Cardiac muscle cell (in vitro differentiated cells and primary cell): Measurements from ENCODE around the gene PAX5. TPM values are rescaled to one million over a fixed set of nuclear protein-coding genes. Genes with fewer than 3 reads are reported as not detected.

Source experiments
- DNase-seq, 2 donors: peaks; one replicate each; pipeline versions ENCODE4 v3.0.0 to v3.0.0-alpha.2; 2010 to 2017; ENCODE audit warnings: low read depth in 1 of 2, low spot score in 1 of 2
- H3K27ac ChIP-seq: fragments of 200-600 bp; sonication (generic); 2 replicates; pipeline ENCODE4 v1.5.1; 2016
- H3K27me3 ChIP-seq: fragments of 200-600 bp; sonication (generic); 2 replicates; pipeline ENCODE4 v1.6.0; 2016; ENCODE audit warnings: control low read depth
- H3K36me3 ChIP-seq: fragments of 200-600 bp; sonication (generic); 2 replicates; pipeline ENCODE4 v1.5.1; 2016; ENCODE audit warnings: control low read depth
- H3K4me1 ChIP-seq: fragments of 200-600 bp; sonication (generic); 2 replicates; pipeline ENCODE4 v1.8.1; 2017; ENCODE audit warnings: low read depth, mild to moderate bottlenecking, mixed run types
- H3K4me3 ChIP-seq: fragments of 200-600 bp; sonication (generic); 2 replicates; pipeline ENCODE4 v1.5.1; 2016; ENCODE audit warnings: mild to moderate bottlenecking
- H3K9me3 ChIP-seq: fragments of 200-600 bp; sonication (generic); 2 replicates; pipeline ENCODE4 v1.5.1; 2017; ENCODE audit warnings: low read depth, mild to moderate bottlenecking, control low read depth
- polyA plus RNA-seq: library from polyadenylated mRNA; unstranded; fragments of >200 nt; fragmentation: Nextera tagmentation; extraction: Ambion mirVana; gene quantifications from 2 replicates; pipeline ENCODE4 v1.2.1, GENCODE V29; 2016
- total RNA-seq: library from RNA; depleted of rRNA; stranded (reverse); fragments of >200 nt; gene quantifications from 2 replicates; pipeline ENCODE4 v1.2.3, GENCODE V29; 2016
- TF ChIP-seq, protein P1 (sequence below): IDR thresholded peaks from 2 replicates; pipeline ENCODE4 v1.5.1; 2012; ENCODE audit warnings: low read depth, mild to moderate bottlenecking, low read length

The PAX5 gene
- total and polyA plus RNA-seq, 2 experiments from 2014 or later: not detected

DNA sequence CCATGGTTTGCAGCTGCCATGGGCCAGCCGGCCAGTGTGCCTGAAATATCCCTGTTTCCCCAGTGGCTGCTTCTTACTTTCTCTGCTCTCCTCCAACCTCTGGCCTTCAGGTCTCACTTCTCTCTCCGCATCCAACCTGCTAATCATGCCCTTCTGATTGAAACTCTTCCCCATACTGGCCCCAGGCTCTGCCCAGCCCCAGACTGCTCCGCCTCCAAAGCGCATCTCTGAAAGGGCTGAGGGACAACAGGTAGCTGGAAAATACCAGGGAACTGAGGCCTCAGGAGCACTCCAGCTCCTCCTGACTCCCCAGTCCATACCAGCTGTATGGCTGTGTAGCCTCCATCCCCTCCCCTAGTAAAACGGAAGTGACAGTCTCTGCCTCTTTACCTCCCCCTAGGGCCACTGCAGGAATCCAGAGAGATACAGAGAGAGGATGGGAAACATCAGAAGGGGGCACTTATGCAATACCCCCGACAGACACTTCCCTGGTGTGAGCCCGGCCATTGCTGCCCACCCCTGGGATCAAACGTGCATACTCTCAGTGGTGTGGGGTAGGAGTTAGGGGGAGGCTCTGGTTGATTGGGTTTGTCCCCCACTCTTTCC, 34.2 kb downstream of the PAX5 start:
- H3K4me3 ChIP-seq: no peak overlapping the region
- no peaks in the 10 kb centered on the region for H3K4me1 ChIP-seq
- no peak overlapping the region for H3K27ac ChIP-seq
- TF ChIP-seq, protein P1, sequence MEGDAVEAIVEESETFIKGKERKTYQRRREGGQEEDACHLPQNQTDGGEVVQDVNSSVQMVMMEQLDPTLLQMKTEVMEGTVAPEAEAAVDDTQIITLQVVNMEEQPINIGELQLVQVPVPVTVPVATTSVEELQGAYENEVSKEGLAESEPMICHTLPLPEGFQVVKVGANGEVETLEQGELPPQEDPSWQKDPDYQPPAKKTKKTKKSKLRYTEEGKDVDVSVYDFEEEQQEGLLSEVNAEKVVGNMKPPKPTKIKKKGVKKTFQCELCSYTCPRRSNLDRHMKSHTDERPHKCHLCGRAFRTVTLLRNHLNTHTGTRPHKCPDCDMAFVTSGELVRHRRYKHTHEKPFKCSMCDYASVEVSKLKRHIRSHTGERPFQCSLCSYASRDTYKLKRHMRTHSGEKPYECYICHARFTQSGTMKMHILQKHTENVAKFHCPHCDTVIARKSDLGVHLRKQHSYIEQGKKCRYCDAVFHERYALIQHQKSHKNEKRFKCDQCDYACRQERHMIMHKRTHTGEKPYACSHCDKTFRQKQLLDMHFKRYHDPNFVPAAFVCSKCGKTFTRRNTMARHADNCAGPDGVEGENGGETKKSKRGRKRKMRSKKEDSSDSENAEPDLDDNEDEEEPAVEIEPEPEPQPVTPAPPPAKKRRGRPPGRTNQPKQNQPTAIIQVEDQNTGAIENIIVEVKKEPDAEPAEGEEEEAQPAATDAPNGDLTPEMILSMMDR: peak; percentile 5
- DNase-seq: no peak
- H3K9me3 ChIP-seq: no peaks in the 10 kb centered on the region
- H3K36me3 ChIP-seq: no peaks in the 10 kb centered on the region
- H3K27me3 ChIP-seq: peaks cover 74% of the 10 kb centered on the region

DNA sequence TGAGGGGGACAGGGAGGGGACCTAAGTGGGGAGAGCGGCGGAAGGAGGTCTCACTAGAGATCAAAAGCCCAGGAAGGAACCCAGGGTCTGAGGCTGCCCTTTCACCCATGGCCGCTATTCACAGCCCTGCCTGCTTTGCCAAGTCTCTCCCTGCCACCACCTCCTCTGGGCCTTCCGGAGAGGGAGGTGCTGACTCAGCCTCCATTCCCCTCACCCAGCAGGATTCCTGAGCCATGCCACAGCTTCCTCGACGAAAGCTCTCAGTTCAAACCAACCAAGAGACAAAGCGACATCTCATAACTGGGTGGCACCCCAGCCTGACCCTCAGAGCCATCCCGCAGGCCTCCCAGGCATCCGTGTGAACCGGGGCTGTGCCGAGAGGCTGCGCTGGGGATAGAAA, 36.7 kb downstream of the PAX5 start:
- H3K4me1 ChIP-seq: no peaks in the 10 kb centered on the region
- H3K9me3 ChIP-seq: no peaks in the 10 kb centered on the region
- DNase-seq: peak in 1 of 2 donors; percentile 23
- H3K4me3 ChIP-seq: no peak overlapping the region
- peaks cover 63% of the 10 kb centered on the region for H3K27me3 ChIP-seq
- no peaks in the 10 kb centered on the region for H3K36me3 ChIP-seq
- H3K27ac ChIP-seq: no peak overlapping the region
- TF ChIP-seq, protein P1: no peak

DNA sequence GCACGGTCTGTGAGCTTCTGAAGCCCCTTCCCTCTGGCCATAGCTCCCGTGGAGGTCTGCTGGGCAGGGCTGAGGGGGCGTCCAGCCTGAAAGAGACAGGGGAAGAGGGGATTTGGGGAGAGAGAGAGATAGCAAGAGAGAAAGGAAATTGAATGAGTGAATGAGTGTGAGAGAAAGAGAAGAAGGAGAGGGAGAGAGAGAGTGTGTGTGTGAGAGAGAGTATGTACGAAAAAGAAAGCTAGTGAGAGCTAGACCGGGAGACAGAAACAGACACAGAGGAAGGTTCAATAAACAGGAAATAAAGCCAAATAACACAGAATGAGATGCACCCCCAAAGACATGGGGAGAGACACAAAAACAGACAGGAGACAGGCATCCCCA, 37.4 kb downstream of the PAX5 start:
- Histone ChIP-seq H3K4me3 (no peak overlapping the region), H3K27ac (no peak overlapping the region), H3K27me3 (peaks cover 62% of the 10 kb centered on the region), H3K4me1 (no peaks in the 10 kb centered on the region), H3K9me3 (no peaks in the 10 kb centered on the region), H3K36me3 (no peaks in the 10 kb centered on the region)
- DNase-seq: no peak
- TF ChIP-seq, protein P1: no peak

DNA sequence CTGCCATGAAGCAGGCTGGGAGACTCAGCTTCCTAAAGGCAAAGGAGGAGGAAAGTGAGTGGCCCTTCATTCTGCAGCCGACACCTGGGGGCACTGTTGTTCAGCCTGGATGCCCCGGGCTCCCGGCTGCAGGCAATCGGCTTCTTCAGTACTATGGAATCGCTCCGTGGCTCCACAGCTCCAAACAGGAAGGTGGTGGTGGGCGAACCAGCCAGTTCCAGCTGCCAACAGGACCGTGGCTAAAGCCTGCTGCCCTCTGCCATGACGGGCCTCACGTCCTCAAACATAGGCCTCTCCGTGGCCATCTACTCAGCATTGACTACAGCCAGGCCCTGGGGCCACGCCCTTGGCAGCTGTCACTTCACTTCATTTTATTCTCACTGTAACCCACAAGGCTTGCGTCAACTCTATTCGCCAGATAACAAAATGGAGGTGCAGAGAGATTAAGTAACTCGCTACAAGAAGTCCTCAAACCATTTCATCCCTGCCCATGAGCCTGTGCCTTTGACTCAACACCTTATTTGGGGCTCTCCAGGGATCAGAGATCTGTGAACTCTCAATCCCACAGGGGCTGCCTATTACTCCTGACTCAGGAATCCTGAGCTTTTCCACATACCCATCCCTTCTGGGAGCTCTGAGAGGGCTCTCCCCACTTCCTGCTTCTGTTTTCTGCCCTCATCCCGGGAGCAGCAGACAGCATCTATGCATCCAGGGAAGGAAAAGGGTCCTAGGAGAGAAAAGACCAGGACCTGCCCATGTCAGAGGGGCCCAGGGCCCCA, 38.0 kb downstream of the PAX5 start:
- Histone ChIP-seq H3K4me3 (no peak overlapping the region), H3K27me3 (peaks cover 60% of the 10 kb centered on the region)
- TF ChIP-seq, protein P1: peak; percentile 83

DNA sequence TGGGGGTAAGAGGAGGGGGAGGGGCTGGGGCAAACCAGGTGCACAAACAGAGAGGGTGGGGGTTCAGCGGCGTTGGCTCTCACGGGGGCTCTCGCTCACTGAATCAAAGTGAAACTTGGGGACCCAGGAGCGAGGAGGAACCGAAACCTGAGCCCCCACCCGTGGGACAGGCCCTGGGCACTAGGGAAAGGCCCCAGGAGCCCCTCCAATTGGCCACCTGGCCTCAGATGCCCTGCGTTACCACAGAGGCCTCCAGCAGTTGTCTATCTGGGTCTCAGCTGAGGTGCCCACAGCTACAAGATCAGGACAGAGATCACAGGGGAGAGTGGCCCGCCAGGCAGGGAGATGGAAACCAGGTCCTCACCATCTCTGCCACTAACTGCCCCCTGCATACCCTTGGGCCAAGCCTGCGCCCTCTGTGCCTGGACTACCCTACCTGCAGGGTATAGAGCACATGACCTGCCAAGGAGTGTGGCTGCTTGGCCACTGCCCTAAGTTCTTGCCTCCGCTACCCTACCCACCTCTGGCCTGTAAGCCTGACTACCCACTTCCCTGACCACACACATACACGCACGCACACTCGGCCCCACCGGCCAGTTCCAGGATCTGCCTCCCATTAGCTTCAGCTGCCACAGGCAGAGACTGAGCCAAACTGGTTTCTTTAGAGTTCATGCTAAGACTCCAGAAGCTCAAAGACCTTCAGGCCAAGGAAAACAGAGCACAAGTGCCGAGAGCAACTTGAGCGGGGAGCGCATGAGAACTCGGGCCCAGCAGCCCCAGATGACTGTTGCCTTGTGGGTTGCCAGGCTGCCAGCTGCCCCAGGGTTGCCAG, 39.9 kb downstream of the PAX5 start:
- TF ChIP-seq, protein P1: no peak
- peaks cover 59% of the 10 kb centered on the region for H3K27me3 ChIP-seq
- no peaks in the 10 kb centered on the region for H3K36me3 ChIP-seq

More for the DNA sequence above, 38.0 kb downstream of the PAX5 start:
- H3K9me3 ChIP-seq: no peaks in the 10 kb centered on the region
- DNase-seq: peak; percentile 81 to 84
- H3K27ac ChIP-seq: no peak overlapping the region
- no peaks in the 10 kb centered on the region for H3K4me1 ChIP-seq
- H3K36me3 ChIP-seq: no peaks in the 10 kb centered on the region

More for the DNA sequence above, 39.9 kb downstream of the PAX5 start:
- Histone ChIP-seq H3K9me3 (no peaks in the 10 kb centered on the region), H3K27ac (no peak overlapping the region), H3K4me3 (no peak overlapping the region), H3K4me1 (no peaks in the 10 kb centered on the region)
- no peak for DNase-seq
